Sigmoid colon (tissue), 7 donors: Measurements from ENCODE around the gene PARVB. TPM values are rescaled to one million over a fixed set of nuclear protein-coding genes. Genes with fewer than 3 reads are reported as not detected.

Experiments
- DNase-seq: peaks from one replicate; pipeline ENCODE4 v3.0.0-alpha.2; 2019
- H3K27ac ChIP-seq, 4 donors: fragments of 200-600 bp; sonication (generic); one replicate each; pipeline ENCODE4 v1.5.1; 2016 to 2019; ENCODE audit warnings: mild to moderate bottlenecking in 1 of 4
- H3K27me3 ChIP-seq, 3 donors: fragments of 200-600 bp; sonication (generic); one replicate each; pipeline ENCODE4 v1.5.1; 2019; ENCODE audit warnings: mild to moderate bottlenecking in 1 of 3
- H3K36me3 ChIP-seq, 4 donors: fragments of 200-600 bp; sonication (generic); one replicate each; pipeline ENCODE4 v1.5.1; 2016 to 2019
- H3K4me1 ChIP-seq, 4 donors: fragments of 200-600 bp; sonication (generic); one replicate each; pipeline ENCODE4 v1.5.1; 2017 to 2019
- H3K4me3 ChIP-seq, 4 donors: fragments of 200-600 bp; sonication (generic); one replicate each; pipeline ENCODE4 v1.5.1; 2017 to 2019; ENCODE audit warnings: mild to moderate bottlenecking in 2 of 4, moderate library complexity in 1 of 4
- H3K9me3 ChIP-seq, 4 donors: fragments of 200-600 bp in 3 of 4; sonication (generic) in 3 of 4; one replicate each; pipeline versions ENCODE4 v1.5.1 to v1.6.1; 2013 to 2019
- CTCF ChIP-seq, 4 experiments: fragments of 450-650 bp in 3 of 4; fragments of 200-600 bp in 1 of 4; IDR thresholded peaks; one replicate each; pipeline ENCODE4 v1.5.1; 2016 to 2019; ENCODE audit warnings: antibody characterized with exemption in 4 of 4, mild to moderate bottlenecking in 3 of 4, moderate library complexity in 2 of 4
- EP300 ChIP-seq, 4 donors: sonication (generic); formaldehyde crosslinking; IDR thresholded peaks; one replicate each; pipeline ENCODE4 v1.6.1; 2017; ENCODE audit warnings: antibody characterized with exemption in 4 of 4
- POLR2A ChIP-seq, 2 donors: fragments of 450-650 bp; IDR thresholded peaks; one replicate each; pipeline ENCODE4 v1.6.1; 2016; ENCODE audit warnings: antibody characterized with exemption in 2 of 2, mild to moderate bottlenecking in 2 of 2, moderate library complexity in 2 of 2
- POLR2AphosphoS5 ChIP-seq, 4 donors: sonication (generic); formaldehyde crosslinking; IDR thresholded peaks; one replicate each; pipeline ENCODE4 v1.6.1; 2017; ENCODE audit warnings: antibody characterized with exemption in 4 of 4
- WGBS, 2 donors: extraction: QIAGEN DNeasy Blood & Tissue Kit; methylation state at CpG; one replicate each; pipeline ENCODE4 v1.1.7; 2013; 5-methylcytosine and 5-hydroxymethylcytosine counted together
- intact Hi-C: fragments of 100-400 bp; cut with DNase I; formaldehyde crosslinking; loops from one replicate; pipeline ENCODE4 v1.15.1; 2023
- polyA plus RNA-seq, 3 donors: library from polyadenylated mRNA; stranded (reverse); fragments of 200-250 nt; gene quantifications; one replicate each; pipeline ENCODE4 v1.2.3, GENCODE V29; 2013
- total RNA-seq, 4 donors: library from RNA; depleted of rRNA; stranded (reverse); fragments of >200 nt; gene quantifications; one replicate each; pipeline ENCODE4 v1.1.0, GENCODE V29; 2016
- donor health status: healthy with polysubstance abuse.
- donor health status: Bipolar disorder and iron deficiency.
- donor health status: healthy.

Gene PARVB
- total and polyA plus RNA-seq, 7 donors = 6.9 to 21.6 (median 18.9) TPM

DNA sequence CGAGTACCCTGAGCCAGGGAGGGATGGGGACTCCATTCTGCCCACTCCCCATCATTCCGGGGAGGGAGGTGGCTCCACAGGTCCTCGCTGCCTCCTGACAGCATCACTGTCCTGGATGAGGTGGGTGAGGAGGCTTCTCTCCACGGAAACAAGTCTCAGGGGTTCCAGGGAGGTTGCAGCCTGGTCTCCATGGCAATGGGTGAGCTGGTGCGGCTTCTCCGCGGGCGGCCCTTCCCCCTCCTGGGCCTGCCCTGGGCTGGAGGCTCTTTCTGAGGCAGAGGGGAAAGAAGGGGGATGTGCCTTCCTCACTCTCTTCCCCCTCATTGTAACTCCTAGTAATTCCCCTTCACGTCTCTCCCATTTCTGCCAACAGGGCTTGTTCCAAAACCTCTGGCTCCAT, 119.5 kb downstream of the PARVB start:
- Histone ChIP-seq H3K27me3 (no peaks in the 10 kb centered on the region), H3K4me1 (peaks cover 0 to 63% (median 55%) of the 10 kb centered on the region in 4 donors), H3K27ac (peak overlapping the region in 3 of 4 donors; percentile 67 to 83 (median 82)), H3K4me3 (no peak overlapping the region), H3K36me3 (peaks cover 0 to 5% (median 0%) of the 10 kb centered on the region in 4 donors), H3K9me3 (no peaks in the 10 kb centered on the region)
- DNase-seq = no peak
- intact Hi-C loops = loop anchor here (5.0 to 10.0 kb wide), 3 partner anchors 51 to 191 kb away; no protein-coding TSS in a partner anchor
- TF ChIP-seq POLR2AphosphoS5 (IDR thresholded peaks at IDR 0.05) = no peak
- 49 to 79% methylated on average over 9 of the region's 9 CpGs for WGBS, 2 donors

DNA sequence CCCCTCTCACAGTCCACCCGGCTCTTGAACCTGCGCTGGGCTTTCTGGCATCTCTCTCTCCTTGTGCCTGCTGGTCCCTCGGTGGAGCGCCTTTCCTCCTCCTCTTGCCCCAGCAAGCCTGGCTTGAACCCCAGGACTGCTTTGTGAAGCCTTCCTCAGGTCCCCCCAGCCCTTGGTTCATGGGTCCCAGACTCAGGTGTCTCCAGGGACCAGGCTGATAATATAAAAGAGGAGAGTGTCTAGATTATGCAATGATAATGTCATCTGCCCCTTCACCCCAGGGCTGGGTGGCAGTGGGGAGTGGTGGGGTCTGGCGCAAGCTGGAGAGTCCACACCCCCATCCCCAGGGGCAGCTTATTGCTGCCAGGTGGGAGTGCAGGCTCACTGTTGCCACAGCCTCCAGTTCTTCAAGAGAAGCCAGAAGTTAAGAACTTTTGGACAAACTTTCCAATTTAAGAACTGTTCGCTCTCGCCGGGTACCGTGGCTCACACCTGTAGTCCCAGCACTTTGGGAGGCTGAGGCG, 120.0 kb downstream of the PARVB start:
- H3K4me1 ChIP-seq = peaks cover 0 to 68% (median 60%) of the 10 kb centered on the region in 4 donors
- 82 to 94% methylated on average over 10 of the region's 10 CpGs for WGBS, 2 donors

DNA sequence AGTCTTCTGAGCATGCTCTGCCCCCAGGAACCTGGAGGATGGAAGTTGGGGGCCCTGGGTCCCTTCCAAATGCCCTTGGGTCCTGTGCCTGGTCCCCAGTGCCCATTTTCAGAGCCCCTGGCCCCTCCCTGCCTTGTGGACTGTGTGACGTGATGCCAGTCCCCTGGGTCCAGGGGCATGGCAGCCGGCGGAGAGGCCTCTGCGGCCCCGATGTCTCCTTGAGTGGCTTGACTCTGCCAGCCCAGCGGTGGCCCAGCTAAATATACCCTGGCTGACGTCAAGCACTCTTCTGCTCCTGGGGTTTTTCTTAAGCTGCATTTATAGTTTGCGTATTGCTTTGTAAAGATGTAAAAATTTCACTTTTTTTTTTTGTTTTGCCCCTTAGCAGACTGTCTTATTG, 121.4 kb downstream of the PARVB start:
- TF ChIP-seq CTCF (IDR thresholded peaks at IDR 0.05) (no peak), POLR2AphosphoS5 (IDR thresholded peaks at IDR 0.05) (peak in 1 of 4 donors; percentile 27), POLR2A (IDR thresholded peaks at IDR 0.05) (no peak), EP300 (IDR thresholded peaks at IDR 0.05) (peak; percentile 30 to 65 (median 50))
- Histone ChIP-seq H3K36me3 (no peaks in the 10 kb centered on the region), H3K9me3 (no peaks in the 10 kb centered on the region), H3K27me3 (no peaks in the 10 kb centered on the region), H3K4me1 (peaks cover 0 to 69% (median 62%) of the 10 kb centered on the region in 4 donors), H3K4me3 (no peak overlapping the region), H3K27ac (peak overlapping the region in 3 of 4 donors; percentile 67 to 83 (median 82))
- peak; percentile 84 for DNase-seq
- intact Hi-C loops = loop anchor here (5.0 to 10.0 kb wide), 4 partner anchors 127 to 212 kb away; no protein-coding TSS in a partner anchor
- WGBS, 2 donors = 75 to 84% methylated on average over 8 of the region's 8 CpGs

More for the DNA sequence above, 120.0 kb downstream of the PARVB start:
- H3K27ac ChIP-seq = peak overlapping the region in 3 of 4 donors; percentile 67 to 83 (median 82)
- TF ChIP-seq POLR2A (IDR thresholded peaks at IDR 0.05) (no peak), CTCF (IDR thresholded peaks at IDR 0.05) (no peak), POLR2AphosphoS5 (IDR thresholded peaks at IDR 0.05) (no peak), EP300 (IDR thresholded peaks at IDR 0.05) (no peak)
- no peaks in the 10 kb centered on the region for H3K36me3 ChIP-seq
- intact Hi-C loops = loop anchor here (5.0 to 10.0 kb wide), 3 partner anchors 52 to 191 kb away; no protein-coding TSS in a partner anchor
- H3K9me3 ChIP-seq = no peaks in the 10 kb centered on the region
- H3K27me3 ChIP-seq = no peaks in the 10 kb centered on the region
- no peak overlapping the region for H3K4me3 ChIP-seq
- DNase-seq = no peak

DNA sequence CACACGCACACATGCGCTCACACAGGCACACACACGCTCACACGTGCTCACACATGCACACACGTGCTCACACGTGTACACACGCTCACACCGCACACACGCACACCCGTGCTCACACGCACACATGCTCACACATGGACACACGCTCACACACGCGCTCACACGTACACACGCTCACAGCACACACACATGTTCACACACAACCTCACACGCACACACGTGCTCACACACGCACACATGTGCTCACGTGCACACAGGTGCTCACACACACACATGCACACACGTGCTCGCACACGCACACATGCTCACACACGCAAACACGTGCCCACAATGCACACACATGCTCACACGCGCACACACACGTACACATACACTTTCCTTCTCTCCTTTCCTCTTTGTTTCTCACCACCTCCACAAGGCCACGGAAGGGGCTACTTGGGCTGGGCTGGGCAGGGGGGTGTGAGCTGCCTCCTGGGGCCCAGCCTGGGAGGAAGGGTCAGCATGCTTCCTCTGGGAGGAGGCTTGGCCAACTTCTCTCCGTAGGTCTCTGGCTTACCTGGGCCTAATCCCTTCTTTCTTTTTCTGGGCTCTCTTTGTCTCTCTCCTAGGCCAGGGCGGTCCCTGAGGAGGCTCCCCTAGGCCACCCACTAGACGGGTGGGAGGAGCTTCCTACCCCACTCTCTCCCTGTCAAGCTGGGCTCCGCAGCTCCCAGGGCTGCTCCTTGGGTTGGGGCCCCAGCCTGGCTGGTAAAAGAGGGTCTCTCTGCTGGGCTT, 122.2 kb downstream of the PARVB start:
- H3K4me1 ChIP-seq = peaks cover 0 to 69% (median 63%) of the 10 kb centered on the region in 4 donors
- no peaks in the 10 kb centered on the region for H3K36me3 ChIP-seq
- DNase-seq = no peak
- no peaks in the 10 kb centered on the region for H3K27me3 ChIP-seq
- WGBS, 2 donors = 88 to 89% methylated on average over 33 of the region's 33 CpGs
- peak overlapping the region in 3 of 4 donors; percentile 67 to 83 (median 82) for H3K27ac ChIP-seq
- intact Hi-C loops = loop anchor here (5.0 to 10.0 kb wide), 4 partner anchors 126 to 211 kb away; no protein-coding TSS in a partner anchor
- no peak overlapping the region for H3K4me3 ChIP-seq
- TF ChIP-seq POLR2A (IDR thresholded peaks at IDR 0.05) (no peak), POLR2AphosphoS5 (IDR thresholded peaks at IDR 0.05) (no peak)
- no peaks in the 10 kb centered on the region for H3K9me3 ChIP-seq

DNA sequence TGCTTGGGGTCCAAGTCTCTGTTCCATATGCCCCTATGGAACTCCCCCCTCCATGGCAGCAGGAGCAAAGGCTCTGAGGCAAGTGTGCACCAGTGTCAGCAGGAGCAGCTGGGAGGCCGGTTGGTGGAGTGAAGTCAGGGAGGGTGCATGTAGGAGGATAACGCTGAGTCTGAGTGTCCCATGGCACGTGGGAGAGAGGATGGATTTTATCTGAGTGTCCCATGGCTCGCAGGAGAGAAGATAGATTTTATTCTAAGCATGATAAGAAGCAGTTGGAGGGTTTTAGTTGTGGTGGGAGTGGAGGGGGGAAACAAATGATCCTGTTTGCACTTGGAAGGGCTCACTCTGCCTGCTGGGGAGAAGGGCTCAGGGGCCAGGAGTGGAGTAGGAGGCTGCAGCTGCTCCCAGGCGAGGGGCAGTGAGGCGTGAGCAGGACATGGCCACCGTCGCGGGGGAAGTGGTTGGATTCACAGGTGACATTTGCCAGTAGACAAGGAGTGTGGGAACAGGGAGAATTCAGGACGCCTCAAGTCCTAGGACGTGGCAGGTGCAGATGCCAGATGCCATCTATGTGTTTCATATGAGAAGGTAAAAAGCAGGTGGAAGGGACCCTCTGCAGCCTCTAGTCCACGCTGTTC, 123.0 kb downstream of the PARVB start:
- intact Hi-C loops = loop anchor here (5.0 to 10.0 kb wide), 4 partner anchors 125 to 210 kb away; no protein-coding TSS in a partner anchor
- no peaks in the 10 kb centered on the region for H3K9me3 ChIP-seq
- H3K4me1 ChIP-seq = peaks cover 0 to 76% (median 70%) of the 10 kb centered on the region in 4 donors
- H3K4me3 ChIP-seq = no peak overlapping the region
- WGBS, 2 donors = 68 to 80% methylated on average over 12 of the region's 12 CpGs
- DNase-seq = no peak
- no peaks in the 10 kb centered on the region for H3K36me3 ChIP-seq
- peak overlapping the region in 3 of 4 donors; percentile 67 to 83 (median 82) for H3K27ac ChIP-seq
- H3K27me3 ChIP-seq = no peaks in the 10 kb centered on the region
- TF ChIP-seq POLR2AphosphoS5 (IDR thresholded peaks at IDR 0.05) (no peak), CTCF (IDR thresholded peaks at IDR 0.05) (no peak), POLR2A (IDR thresholded peaks at IDR 0.05) (no peak), EP300 (IDR thresholded peaks at IDR 0.05) (no peak)
